DND-41 (cell line): ENCODE data around the gene HEBP1.

Experiments
- ATAC-seq: fragments of 200-7000 bp; cut with Tn5 transposase; 3 replicates; pipeline ENCODE4 v1.9.1; 2021; ENCODE audit warnings: low read depth; ENCODE audit not compliant: insufficient read depth
- DNase-seq: peaks from one replicate; pipeline ENCODE4 v3.0.0-alpha.2; 2020
- H2AFZ ChIP-seq: 2 replicates; pipeline ENCODE4 v1.6.0; 2012; ENCODE audit warnings: low read depth, low read length
- H3K27ac ChIP-seq: 2 replicates; pipeline ENCODE4 v1.5.1; 2012; ENCODE audit warnings: low read length, inconsistent platforms
- H3K27me3 ChIP-seq: fragments of 200-600 bp; sonication (generic); 2 replicates; pipeline ENCODE4 v1.6.0; 2012; ENCODE audit warnings: low read length, mild to moderate bottlenecking, inconsistent platforms; ENCODE audit not compliant: insufficient read depth, poor library complexity
- H3K36me3 ChIP-seq: 2 replicates; pipeline ENCODE4 v1.5.1; 2012; ENCODE audit warnings: low read length, inconsistent platforms; ENCODE audit not compliant: insufficient read depth
- H3K4me1 ChIP-seq: 2 replicates; pipeline ENCODE4 v1.5.1; 2012; ENCODE audit warnings: mild to moderate bottlenecking, low read length; ENCODE audit not compliant: insufficient read depth
- H3K4me2 ChIP-seq: 2 replicates; pipeline ENCODE4 v1.6.0; 2012; ENCODE audit warnings: mild to moderate bottlenecking, moderate library complexity, low read length, inconsistent platforms; ENCODE audit not compliant: insufficient read depth
- H3K4me3 ChIP-seq, 2 experiments: fragments of 200-600 bp in 1 of 2; shearing (Covaris generic) in 1 of 2; 2 replicates each; pipeline ENCODE4 v1.5.1; 2012 to 2016; ENCODE audit warnings: inconsistent platforms in 2 of 2, low read length in 2 of 2, mild to moderate bottlenecking in 2 of 2, low read depth in 1 of 2, moderate library complexity in 1 of 2
- H3K79me2 ChIP-seq: 2 replicates; pipeline ENCODE4 v1.6.0; 2012; ENCODE audit warnings: low read length, inconsistent platforms; ENCODE audit not compliant: insufficient read depth
- H3K9ac ChIP-seq: 2 replicates; pipeline ENCODE4 v1.6.0; 2012; ENCODE audit warnings: low read depth, mild to moderate bottlenecking, inconsistent platforms, low read length, moderate library complexity
- H3K9me3 ChIP-seq: 2 replicates; pipeline ENCODE4 v1.5.1; 2012; ENCODE audit warnings: low read length, moderate library complexity, mild to moderate bottlenecking, inconsistent platforms; ENCODE audit not compliant: insufficient read depth, severe bottlenecking
- H4K20me1 ChIP-seq: 2 replicates; pipeline ENCODE4 v1.6.0; 2012; ENCODE audit warnings: low read length; ENCODE audit not compliant: insufficient read depth
- EZH2 ChIP-seq: IDR thresholded peaks from 3 replicates; pipeline ENCODE4 v1.6.1; 2012; ENCODE audit warnings: borderline replicate concordance, low read depth, mild to moderate bottlenecking, moderate library complexity, low read length, inconsistent platforms; ENCODE audit not compliant: severe bottlenecking
- TF ChIP-seq, protein P1 (sequence below): IDR thresholded peaks from 2 replicates; pipeline ENCODE4 v1.5.1; 2012; ENCODE audit warnings: borderline replicate concordance, low read length, moderate library complexity, mild to moderate bottlenecking; ENCODE audit not compliant: poor library complexity, severe bottlenecking; ENCODE audit errors: extremely low read depth

HEBP1 gene

DNA sequence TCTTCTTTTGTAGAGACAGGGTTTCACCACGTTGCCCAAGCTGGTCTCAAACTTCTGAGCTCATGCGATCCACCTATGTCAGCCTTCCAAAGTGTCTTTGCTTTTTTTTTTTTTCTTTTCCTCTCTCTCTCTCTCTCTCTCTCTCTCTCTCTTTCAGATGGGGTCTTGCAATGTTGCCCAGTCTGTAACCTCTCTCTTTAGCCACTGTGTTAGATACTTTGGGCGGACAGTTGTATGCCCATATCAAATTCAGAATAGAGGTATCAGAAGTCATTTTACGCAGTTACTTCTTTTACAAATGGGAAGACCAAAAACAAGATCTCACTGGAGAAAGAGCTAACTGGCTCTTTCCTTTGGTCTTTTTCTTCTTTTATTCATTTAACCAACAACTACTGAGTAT lies 6.7 kb downstream of the HEBP1 start:
- Histone ChIP-seq H3K9me3 (no peaks in the 10 kb centered on the region), H3K4me3 (no peak overlapping the region), H3K9ac (no peak overlapping the region), H3K4me2 (no peak overlapping the region), H3K4me1 (peaks cover 4% of the 10 kb centered on the region; the same call in 1 of the 2 replicates), H4K20me1 (no peaks in the 10 kb centered on the region), H3K27ac (no peak overlapping the region), H3K36me3 (no peaks in the 10 kb centered on the region), H3K79me2 (no peaks in the 10 kb centered on the region), H3K27me3 (peaks cover 25% of the 10 kb centered on the region), H2AFZ (no peak overlapping the region)
- TF ChIP-seq, protein P1, sequence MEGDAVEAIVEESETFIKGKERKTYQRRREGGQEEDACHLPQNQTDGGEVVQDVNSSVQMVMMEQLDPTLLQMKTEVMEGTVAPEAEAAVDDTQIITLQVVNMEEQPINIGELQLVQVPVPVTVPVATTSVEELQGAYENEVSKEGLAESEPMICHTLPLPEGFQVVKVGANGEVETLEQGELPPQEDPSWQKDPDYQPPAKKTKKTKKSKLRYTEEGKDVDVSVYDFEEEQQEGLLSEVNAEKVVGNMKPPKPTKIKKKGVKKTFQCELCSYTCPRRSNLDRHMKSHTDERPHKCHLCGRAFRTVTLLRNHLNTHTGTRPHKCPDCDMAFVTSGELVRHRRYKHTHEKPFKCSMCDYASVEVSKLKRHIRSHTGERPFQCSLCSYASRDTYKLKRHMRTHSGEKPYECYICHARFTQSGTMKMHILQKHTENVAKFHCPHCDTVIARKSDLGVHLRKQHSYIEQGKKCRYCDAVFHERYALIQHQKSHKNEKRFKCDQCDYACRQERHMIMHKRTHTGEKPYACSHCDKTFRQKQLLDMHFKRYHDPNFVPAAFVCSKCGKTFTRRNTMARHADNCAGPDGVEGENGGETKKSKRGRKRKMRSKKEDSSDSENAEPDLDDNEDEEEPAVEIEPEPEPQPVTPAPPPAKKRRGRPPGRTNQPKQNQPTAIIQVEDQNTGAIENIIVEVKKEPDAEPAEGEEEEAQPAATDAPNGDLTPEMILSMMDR = no peak
- no peak for TF ChIP-seq EZH2
- DNase-seq = no peak
- no peak for ATAC-seq

GRCh38 chr12:12992418-12993130 lies 7.5 kb downstream of the HEBP1 start:
- no peak overlapping the region for H3K27ac ChIP-seq
- no peak for ATAC-seq

GRCh38 chr12:12990700-12991468 lies 9.2 kb downstream of the HEBP1 start:
- Histone ChIP-seq H4K20me1 (no peaks in the 10 kb centered on the region), H2AFZ (no peak overlapping the region), H3K36me3 (no peaks in the 10 kb centered on the region), H3K9me3 (no peaks in the 10 kb centered on the region), H3K79me2 (no peaks in the 10 kb centered on the region), H3K27ac (no peak overlapping the region), H3K4me3 (no peak overlapping the region), H3K27me3 (peaks cover 25% of the 10 kb centered on the region), H3K9ac (no peak overlapping the region), H3K4me2 (no peak overlapping the region), H3K4me1 (peaks cover 4% of the 10 kb centered on the region; the same call in 1 of the 2 replicates)
- no peak for TF ChIP-seq EZH2
- TF ChIP-seq, protein P1 = no peak
- DNase-seq (no peak), ATAC-seq (no peak)

More at GRCh38 chr12:12992418-12993130, 7.5 kb downstream of the HEBP1 start:
- Histone ChIP-seq H3K4me3 (no peak overlapping the region), H3K9ac (no peak overlapping the region), H4K20me1 (no peaks in the 10 kb centered on the region), H3K4me1 (peaks cover 4% of the 10 kb centered on the region; the same call in 1 of the 2 replicates), H3K36me3 (no peaks in the 10 kb centered on the region), H3K9me3 (no peaks in the 10 kb centered on the region), H3K79me2 (no peaks in the 10 kb centered on the region), H3K27me3 (peaks cover 25% of the 10 kb centered on the region), H2AFZ (no peak overlapping the region), H3K4me2 (no peak overlapping the region)
- TF ChIP-seq, protein P1 = no peak
- TF ChIP-seq EZH2 = no peak
- DNase-seq = no peak
